ENCODE measurements around the gene CPNE5.

DNA sequence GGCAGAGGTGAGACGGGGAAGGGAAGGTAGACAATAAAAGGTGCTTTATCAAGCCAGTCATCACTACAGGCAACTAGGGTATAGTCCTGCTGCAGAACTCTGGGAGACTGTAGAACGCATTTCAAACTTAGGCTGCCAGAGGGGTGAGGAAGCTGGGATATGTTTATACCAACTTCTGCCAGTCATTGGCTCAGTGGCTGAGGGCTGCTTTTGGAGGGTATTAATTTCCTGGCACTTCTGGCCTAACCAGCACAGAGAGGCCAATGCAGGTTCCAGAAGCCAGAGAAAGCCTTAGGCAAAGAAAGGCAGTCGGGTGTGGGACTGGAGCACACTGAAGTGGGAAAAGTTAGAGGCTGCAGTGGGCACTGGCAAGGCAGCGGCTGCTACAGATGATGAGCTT is 3.9 kb upstream of the CPNE5 start:
- TF ChIP-seq POLR2A (IDR thresholded peaks at IDR 0.05; ENCODE audit: low read length) (no peak), RFX5 (IDR thresholded peaks at IDR 0.05) (no peak), ZNF302 (CRISPR knock-in tag; IDR thresholded peaks at IDR 0.05) (no peak)
- TF ChIP-seq, protein P1, sequence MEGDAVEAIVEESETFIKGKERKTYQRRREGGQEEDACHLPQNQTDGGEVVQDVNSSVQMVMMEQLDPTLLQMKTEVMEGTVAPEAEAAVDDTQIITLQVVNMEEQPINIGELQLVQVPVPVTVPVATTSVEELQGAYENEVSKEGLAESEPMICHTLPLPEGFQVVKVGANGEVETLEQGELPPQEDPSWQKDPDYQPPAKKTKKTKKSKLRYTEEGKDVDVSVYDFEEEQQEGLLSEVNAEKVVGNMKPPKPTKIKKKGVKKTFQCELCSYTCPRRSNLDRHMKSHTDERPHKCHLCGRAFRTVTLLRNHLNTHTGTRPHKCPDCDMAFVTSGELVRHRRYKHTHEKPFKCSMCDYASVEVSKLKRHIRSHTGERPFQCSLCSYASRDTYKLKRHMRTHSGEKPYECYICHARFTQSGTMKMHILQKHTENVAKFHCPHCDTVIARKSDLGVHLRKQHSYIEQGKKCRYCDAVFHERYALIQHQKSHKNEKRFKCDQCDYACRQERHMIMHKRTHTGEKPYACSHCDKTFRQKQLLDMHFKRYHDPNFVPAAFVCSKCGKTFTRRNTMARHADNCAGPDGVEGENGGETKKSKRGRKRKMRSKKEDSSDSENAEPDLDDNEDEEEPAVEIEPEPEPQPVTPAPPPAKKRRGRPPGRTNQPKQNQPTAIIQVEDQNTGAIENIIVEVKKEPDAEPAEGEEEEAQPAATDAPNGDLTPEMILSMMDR (IDR thresholded peaks at IDR 0.05) = no peak
